ENCODE results near the gene UBE2D2.

UBE2D2 gene

DNA sequence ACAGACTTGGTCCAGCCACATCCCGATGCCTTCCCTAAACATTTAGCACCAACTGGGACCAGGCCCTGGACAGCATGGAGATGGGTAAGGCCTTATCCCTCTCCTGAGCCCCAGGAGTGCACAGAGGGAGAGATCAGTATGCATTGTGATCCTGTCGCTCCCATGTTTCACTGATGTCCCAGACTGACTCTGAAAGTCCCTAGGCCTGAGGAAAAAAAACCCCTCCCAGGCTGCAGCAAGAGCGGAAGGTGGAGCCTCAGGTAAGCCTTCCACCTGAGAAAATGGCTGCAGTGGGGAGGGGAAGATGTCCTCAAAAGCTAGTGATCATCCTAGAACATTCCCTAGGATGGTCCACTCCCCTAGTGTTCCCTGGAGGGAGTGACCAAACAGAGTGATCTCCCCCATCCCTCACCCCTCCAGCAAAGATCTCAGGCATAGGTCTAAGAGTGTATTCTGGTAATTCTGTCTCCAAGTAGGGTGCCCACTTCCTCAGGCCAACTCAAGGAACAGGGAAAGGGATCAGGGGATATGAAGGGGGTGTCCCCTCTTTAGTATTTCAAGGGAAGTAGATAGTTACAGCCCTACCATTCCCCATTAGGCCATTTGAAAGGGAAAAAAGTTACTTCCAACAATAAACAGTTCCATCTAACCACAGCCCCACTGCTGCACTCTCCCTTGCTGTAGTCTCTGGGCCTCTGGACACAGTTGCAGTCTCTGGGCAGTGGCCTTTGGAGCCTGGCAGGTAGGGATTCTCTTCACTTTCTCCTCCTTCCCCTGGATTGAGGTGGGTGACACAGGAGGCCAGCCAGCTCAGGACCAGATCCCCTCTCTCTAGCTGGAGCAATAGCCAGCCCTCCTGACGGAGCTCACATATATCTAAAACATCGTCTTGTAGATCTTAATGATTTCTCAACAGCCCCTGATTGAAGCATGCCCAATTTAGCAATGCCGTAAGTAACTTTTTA lies 80.3 kb downstream of the UBE2D2 start:
- TF ChIP-seq FOXA1 (IDR thresholded peaks at IDR 0.05) (no peak), TARDBP (IDR thresholded peaks at IDR 0.05) (no peak), L3MBTL2 (conservative IDR thresholded peaks at IDR 0.05) (no peak), HDGF (IDR thresholded peaks at IDR 0.05; ENCODE audit: borderline replicate concordance) (no peak)
- TF ChIP-seq, protein P1, sequence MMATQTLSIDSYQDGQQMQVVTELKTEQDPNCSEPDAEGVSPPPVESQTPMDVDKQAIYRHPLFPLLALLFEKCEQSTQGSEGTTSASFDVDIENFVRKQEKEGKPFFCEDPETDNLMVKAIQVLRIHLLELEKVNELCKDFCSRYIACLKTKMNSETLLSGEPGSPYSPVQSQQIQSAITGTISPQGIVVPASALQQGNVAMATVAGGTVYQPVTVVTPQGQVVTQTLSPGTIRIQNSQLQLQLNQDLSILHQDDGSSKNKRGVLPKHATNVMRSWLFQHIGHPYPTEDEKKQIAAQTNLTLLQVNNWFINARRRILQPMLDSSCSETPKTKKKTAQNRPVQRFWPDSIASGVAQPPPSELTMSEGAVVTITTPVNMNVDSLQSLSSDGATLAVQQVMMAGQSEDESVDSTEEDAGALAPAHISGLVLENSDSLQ (IDR thresholded peaks at IDR 0.05): no peak
- DNase-seq (ENCODE audit: extremely low spot score): no peak
- ChIA-PET CTCF (interaction anchor here (1.2 kb wide), 1 partner anchor 8 kb away, joined by 4 read pairs; no protein-coding TSS in a partner anchor), POLR2A (no interaction called here)

DNA sequence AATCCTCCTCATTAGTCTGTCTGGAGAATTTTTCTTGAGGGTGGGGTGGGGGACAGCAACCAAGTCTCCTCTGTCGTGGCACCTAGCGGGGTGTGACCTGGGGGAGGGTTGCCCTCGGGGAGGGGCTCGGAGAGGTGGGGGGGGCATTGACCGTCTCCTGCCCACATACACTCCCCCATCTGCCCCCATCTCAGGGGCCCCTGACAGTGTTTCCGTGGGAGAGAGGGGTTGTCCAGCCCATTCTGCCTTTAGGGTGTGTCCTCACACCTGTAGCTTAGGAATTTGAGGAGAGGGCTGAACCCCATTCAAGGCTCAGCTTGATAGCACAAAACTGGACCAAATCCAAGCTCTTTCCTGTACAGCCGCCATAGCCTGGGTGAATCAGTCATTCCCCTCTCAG lies 81.1 kb downstream of the UBE2D2 start:
- ChIA-PET CTCF (interaction anchor here (1.2 kb wide), 1 partner anchor 9 kb away, joined by 4 read pairs; no protein-coding TSS in a partner anchor), POLR2A (no interaction called here)
- DNase-seq (ENCODE audit: extremely low spot score): no peak
- TF ChIP-seq SUZ12 (IDR thresholded peaks at IDR 0.05): no peak
- no peak for TF ChIP-seq ELF4 (IDR thresholded peaks at IDR 0.05)
- no peak for TF ChIP-seq FOXM1 (IDR thresholded peaks at IDR 0.05; ENCODE audit: borderline replicate concordance)
- TF ChIP-seq NFRKB (IDR thresholded peaks at IDR 0.05): no peak
- no peak for TF ChIP-seq ZNF384 (IDR thresholded peaks at IDR 0.05)
- no peak for TF ChIP-seq LEF1 (IDR thresholded peaks at IDR 0.05; ENCODE audit: borderline replicate concordance)
- TF ChIP-seq L3MBTL2 (conservative IDR thresholded peaks at IDR 0.05): no peak
- TF ChIP-seq CTBP1 (IDR thresholded peaks at IDR 0.05; ENCODE audit: borderline replicate concordance): no peak
- TF ChIP-seq SP1 (IDR thresholded peaks at IDR 0.05): no peak
- TF ChIP-seq, protein P1 (IDR thresholded peaks at IDR 0.05): no peak
- TF ChIP-seq HDGF (IDR thresholded peaks at IDR 0.05; ENCODE audit: borderline replicate concordance): no peak
- TF ChIP-seq TARDBP (IDR thresholded peaks at IDR 0.05): no peak
- TF ChIP-seq ARNT (IDR thresholded peaks at IDR 0.05): no peak
- no peak for TF ChIP-seq FOXA1 (IDR thresholded peaks at IDR 0.05)
- TF ChIP-seq FOXK2 (IDR thresholded peaks at IDR 0.05): no peak
- TF ChIP-seq BHLHE40 (IDR thresholded peaks at IDR 0.05; ENCODE audit: borderline replicate concordance): no peak

DNA sequence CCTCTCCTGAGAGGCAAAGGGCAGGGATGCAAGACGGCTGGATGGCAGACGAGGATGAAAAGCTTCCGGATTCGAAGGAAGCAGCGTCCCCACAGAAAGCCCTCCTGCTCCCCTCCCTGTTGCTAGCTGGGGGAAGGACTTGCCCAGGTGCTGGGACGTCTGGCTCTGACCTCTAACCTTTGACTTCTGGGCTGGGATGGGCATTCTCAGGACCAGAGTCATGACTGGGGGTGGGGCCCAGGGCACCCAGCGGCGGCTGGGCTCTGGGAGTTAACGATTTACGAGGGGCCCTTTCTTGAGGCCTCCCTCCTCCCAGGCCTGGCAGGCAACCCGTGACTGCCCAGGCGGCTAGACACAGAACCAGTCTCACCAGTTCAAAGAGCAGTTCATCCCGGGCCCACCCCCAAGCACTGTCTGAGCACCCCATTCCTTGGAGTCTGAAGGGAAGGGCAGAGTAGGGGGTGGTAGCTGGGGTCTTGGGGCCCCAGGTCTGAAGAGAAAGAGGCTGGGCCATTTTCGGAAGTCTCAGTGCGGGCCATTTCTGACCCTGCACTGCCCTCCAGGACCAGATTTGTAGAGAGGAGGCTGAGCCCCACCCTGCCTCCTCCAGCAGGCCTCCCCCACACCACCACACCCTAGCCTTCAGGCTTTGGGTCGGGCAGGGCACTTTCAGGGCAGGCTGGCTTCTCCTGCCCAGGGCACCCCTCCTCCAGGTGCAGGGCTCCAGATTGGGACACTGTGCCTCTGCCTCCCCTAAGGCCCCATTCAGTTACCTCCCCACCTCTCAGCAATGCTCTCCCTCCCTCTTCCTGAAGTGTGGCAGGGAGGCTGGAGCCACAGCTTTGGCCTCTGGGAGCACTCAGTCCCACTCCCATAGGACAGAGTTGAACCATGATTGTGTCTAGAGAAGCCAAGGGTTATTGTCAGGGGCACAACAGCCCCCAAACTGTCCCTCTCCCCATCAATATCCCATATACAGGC lies 82.0 kb downstream of the UBE2D2 start:
- ChIA-PET CTCF (interaction anchor here (1.2 to 2.5 kb wide), 2 partner anchors 9 to 10 kb away, joined by 4 to 11 read pairs; no protein-coding TSS in a partner anchor), POLR2A (no interaction called here)
- no peak for DNase-seq (ENCODE audit: extremely low spot score)
- TF ChIP-seq TARDBP (IDR thresholded peaks at IDR 0.05) (no peak), ELF4 (IDR thresholded peaks at IDR 0.05) (no peak), NFRKB (IDR thresholded peaks at IDR 0.05) (no peak), BHLHE40 (IDR thresholded peaks at IDR 0.05; ENCODE audit: borderline replicate concordance) (no peak), HDGF (IDR thresholded peaks at IDR 0.05; ENCODE audit: borderline replicate concordance) (no peak)
- TF ChIP-seq, protein P1 (IDR thresholded peaks at IDR 0.05): no peak

DNA sequence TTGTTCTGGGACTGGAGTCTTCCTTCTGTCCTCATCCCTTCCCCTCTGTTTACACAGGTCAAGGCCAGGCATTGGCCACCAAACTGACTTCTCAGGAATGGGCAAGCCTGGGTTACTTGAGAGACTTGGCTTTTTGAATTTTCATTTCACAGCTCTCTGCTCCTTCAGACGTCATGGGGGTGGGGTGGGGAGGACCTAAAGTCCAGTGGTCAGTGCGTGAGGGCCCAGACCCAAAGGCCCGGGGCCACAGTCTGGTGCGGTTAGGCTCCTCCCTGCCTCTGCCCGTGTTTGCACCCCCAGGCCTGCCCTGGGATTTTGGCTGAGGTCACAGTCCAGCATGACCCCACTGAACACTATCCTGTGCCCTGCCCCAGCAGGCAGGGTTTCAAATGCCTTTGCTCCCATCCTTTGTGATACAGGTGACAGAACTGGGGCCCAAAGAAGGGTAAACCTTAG lies 82.9 kb downstream of the UBE2D2 start:
- no peak for DNase-seq (ENCODE audit: extremely low spot score)
- no peak for TF ChIP-seq ELF4 (IDR thresholded peaks at IDR 0.05)
- TF ChIP-seq TARDBP (IDR thresholded peaks at IDR 0.05): no peak
- TF ChIP-seq FOXK2 (IDR thresholded peaks at IDR 0.05): no peak
- TF ChIP-seq HDGF (IDR thresholded peaks at IDR 0.05; ENCODE audit: borderline replicate concordance): no peak
- TF ChIP-seq, protein P1 (IDR thresholded peaks at IDR 0.05): no peak
- TF ChIP-seq FOXA1 (IDR thresholded peaks at IDR 0.05): no peak
- TF ChIP-seq LEF1 (IDR thresholded peaks at IDR 0.05; ENCODE audit: borderline replicate concordance): no peak
- no peak for TF ChIP-seq SP1 (IDR thresholded peaks at IDR 0.05)
- ChIA-PET POLR2A (no interaction called here), CTCF (interaction anchor here (1.4 to 2.5 kb wide), 2 partner anchors 10 to 131 kb away, joined by 4 to 11 read pairs; no protein-coding TSS in a partner anchor)

Measured in HEK293T (cell line).